Measurements from ENCODE around the gene BRI3BP.
"Not testable (repeated sequence)": the region's sequence is repeated elsewhere in the genome, so short reads cannot be mapped to it uniquely, and the experiment has no call there.

The BRI3BP gene

GRCh38 chr12:125023065-125023464 is 29.6 kb downstream of the BRI3BP start:
- DNase-seq (ENCODE audit: low read depth in 3 of 3), result no peak

GRCh38 chr12:125024949-125025563 is 31.6 kb downstream of the BRI3BP start:
- DNase-seq (ENCODE audit: low read depth in 3 of 3), result no peak

GRCh38 chr12:125025606-125026235 is 32.3 kb downstream of the BRI3BP start:
- no peak for DNase-seq (ENCODE audit: low read depth in 3 of 3)

GRCh38 chr12:125028106-125028505 is 34.7 kb downstream of the BRI3BP start:
- DNase-seq (ENCODE audit: low read depth in 3 of 3), result no peak

- no peak for DNase-seq (ENCODE audit: low read depth in 3 of 3)
These were observed 36.4 kb downstream of the BRI3BP start for GRCh38 chr12:125029761-125030358.

GRCh38 chr12:125031471-125031870 is 38.0 kb downstream of the BRI3BP start:
- DNase-seq (ENCODE audit: low read depth in 3 of 3), result not testable (repeated sequence)

GRCh38 chr12:125032466-125033152 is 39.2 kb downstream of the BRI3BP start:
- no peak for DNase-seq (ENCODE audit: low read depth in 3 of 3)

- no peak for DNase-seq (ENCODE audit: low read depth in 3 of 3)
These were observed 39.8 kb downstream of the BRI3BP start for GRCh38 chr12:125033288-125033687.

- DNase-seq (ENCODE audit: low read depth in 3 of 3), result no peak
These were observed 45.7 kb downstream of the BRI3BP start for GRCh38 chr12:125038976-125039625.

GRCh38 chr12:125049093-125049458 is 55.6 kb downstream of the BRI3BP start:
- no peak for DNase-seq (ENCODE audit: low read depth in 3 of 3)

- no peak for DNase-seq (ENCODE audit: low read depth in 3 of 3)
These were observed 57.0 kb downstream of the BRI3BP start for GRCh38 chr12:125050446-125050845.

GRCh38 chr12:125050868-125051267 is 57.4 kb downstream of the BRI3BP start:
- no peak for DNase-seq (ENCODE audit: low read depth in 3 of 3)

- DNase-seq (ENCODE audit: low read depth in 3 of 3), result no peak
These were observed 60.4 kb downstream of the BRI3BP start for GRCh38 chr12:125053821-125054220.

GRCh38 chr12:125055591-125055990 is 62.1 kb downstream of the BRI3BP start:
- no peak for DNase-seq (ENCODE audit: low read depth in 3 of 3)

GRCh38 chr12:125056306-125056705 is 62.9 kb downstream of the BRI3BP start:
- no peak for DNase-seq (ENCODE audit: low read depth in 3 of 3)

GRCh38 chr12:125057708-125058107 is 64.3 kb downstream of the BRI3BP start:
- no peak for DNase-seq (ENCODE audit: low read depth in 3 of 3)

- no peak for DNase-seq (ENCODE audit: low read depth in 3 of 3)
These were observed 67.8 kb downstream of the BRI3BP start for GRCh38 chr12:125061229-125061628.

- DNase-seq (ENCODE audit: low read depth in 3 of 3), result not testable (repeated sequence)
These were observed 70.1 kb downstream of the BRI3BP start for GRCh38 chr12:125063522-125063921.

- DNase-seq (ENCODE audit: low read depth in 3 of 3), result no peak
These were observed 71.0 kb downstream of the BRI3BP start for GRCh38 chr12:125064492-125064891.

- peak; percentile 54 to 75 (median 58) for DNase-seq (ENCODE audit: low read depth in 3 of 3)
These were observed 71.8 kb downstream of the BRI3BP start, which contains the start of gene AACS for GRCh38 chr12:125065021-125065918. Gene AACS, plus strand, starts transcription at chr12:125065435. Its CDS starts 150 bp downstream, at chr12:125065585.

Measured in stimulated activated CD4-positive, alpha-beta T cell treated with anti-CD3 and anti-CD28 coated beads, TNF-alpha, amount 100 ng/mL, for 24 hours (primary cell).